ENCODE results near the gene KIF4A. TPM values are rescaled to one million over a fixed set of nuclear protein-coding genes. Genes with fewer than 3 reads are reported as not detected.
A peak's percentile ranks its signal among the peaks of the same experiment; 100 is the strongest.

The KIF4A gene
- total RNA-seq, 1 donor from 2014 or later = 18.0 TPM

- no peak overlapping the region for H3K4me3 Mint-ChIP-seq (ENCODE audit: low read depth)
- H3K27ac Mint-ChIP-seq = no peak overlapping the region
- TF ChIP-seq CTCF (IDR thresholded peaks at IDR 0.05; ENCODE audit: unreplicated experiment) = no peak
- H3K4me1 Mint-ChIP-seq (ENCODE audit: low read depth) = peaks cover 12% of the 10 kb centered on the region
- H3K36me3 Mint-ChIP-seq (ENCODE audit: insufficient read depth) = no peaks in the 10 kb centered on the region
- peaks cover 30% of the 10 kb centered on the region for H3K9me3 Mint-ChIP-seq (ENCODE audit: low read depth)
- no peaks in the 10 kb centered on the region for H3K27me3 Mint-ChIP-seq
- DNase-seq (ENCODE audit: low spot score, unreplicated experiment) = no peak
Observed at GRCh38 chrX:70255452-70255851, 34.5 kb upstream of the KIF4A start.

GRCh38 chrX:70257423-70258288 is 32.2 kb upstream of the KIF4A start:
- TF ChIP-seq CTCF (IDR thresholded peaks at IDR 0.05; ENCODE audit: unreplicated experiment) = no peak
- Mint-ChIP-seq H3K27me3 (no peaks in the 10 kb centered on the region), H3K4me3 (ENCODE audit: low read depth) (no peak overlapping the region), H3K9me3 (ENCODE audit: low read depth) (peaks cover 25% of the 10 kb centered on the region), H3K27ac (no peak overlapping the region), H3K36me3 (ENCODE audit: insufficient read depth) (no peaks in the 10 kb centered on the region), H3K4me1 (ENCODE audit: low read depth) (peaks cover 12% of the 10 kb centered on the region)
- DNase-seq (ENCODE audit: low spot score, unreplicated experiment) = no peak

- peaks cover 12% of the 10 kb centered on the region for H3K9me3 Mint-ChIP-seq (ENCODE audit: low read depth)
- no peak for TF ChIP-seq CTCF (IDR thresholded peaks at IDR 0.05; ENCODE audit: unreplicated experiment)
- H3K27me3 Mint-ChIP-seq = peaks cover 8% of the 10 kb centered on the region
- H3K36me3 Mint-ChIP-seq (ENCODE audit: insufficient read depth) = no peaks in the 10 kb centered on the region
- DNase-seq (ENCODE audit: low spot score, unreplicated experiment) = no peak
- no peak within 1 kb of the TSS for H3K4me3 Mint-ChIP-seq (ENCODE audit: low read depth)
- peaks cover under 1% of the 10 kb centered on the region for H3K4me1 Mint-ChIP-seq (ENCODE audit: low read depth)
- no peak within 1 kb of the TSS for H3K27ac Mint-ChIP-seq
Observed at GRCh38 chrX:70260104-70260503, 29.8 kb upstream of the KIF4A start, which contains the start of gene P2RY4. TSS of gene P2RY4 (minus strand) at chrX:70260204. CDS start at chrX:70259624, 580 bp downstream.

GRCh38 chrX:70262952-70263567 is 26.8 kb upstream of the KIF4A start:
- Mint-ChIP-seq H3K4me3 (ENCODE audit: low read depth) (no peak overlapping the region), H3K9me3 (ENCODE audit: low read depth) (peaks cover 14% of the 10 kb centered on the region), H3K4me1 (ENCODE audit: low read depth) (no peaks in the 10 kb centered on the region), H3K36me3 (ENCODE audit: insufficient read depth) (no peaks in the 10 kb centered on the region), H3K27me3 (peaks cover 8% of the 10 kb centered on the region), H3K27ac (no peak overlapping the region)
- DNase-seq (ENCODE audit: low spot score, unreplicated experiment) = peak; percentile 28
- peak; percentile 61 for TF ChIP-seq CTCF (IDR thresholded peaks at IDR 0.05; ENCODE audit: unreplicated experiment)

GRCh38 chrX:70264784-70265183 is 25.1 kb upstream of the KIF4A start:
- no peak overlapping the region for H3K4me3 Mint-ChIP-seq (ENCODE audit: low read depth)
- no peak for TF ChIP-seq CTCF (IDR thresholded peaks at IDR 0.05; ENCODE audit: unreplicated experiment)
- H3K36me3 Mint-ChIP-seq (ENCODE audit: insufficient read depth) = no peaks in the 10 kb centered on the region
- no peaks in the 10 kb centered on the region for H3K4me1 Mint-ChIP-seq (ENCODE audit: low read depth)
- peaks cover 25% of the 10 kb centered on the region for H3K9me3 Mint-ChIP-seq (ENCODE audit: low read depth)
- H3K27ac Mint-ChIP-seq = no peak overlapping the region
- DNase-seq (ENCODE audit: low spot score, unreplicated experiment) = no peak
- H3K27me3 Mint-ChIP-seq = peaks cover 8% of the 10 kb centered on the region

Measured in progenitor cell of endocrine pancreas (in vitro differentiated cells).